Activated CD8-positive, alpha-beta T cell treated with anti-CD3 and anti-CD28 coated beads for 36 hours (primary cell): Measurements from ENCODE around the gene AP4S1. TPM values are rescaled to one million over a fixed set of nuclear protein-coding genes. Genes with fewer than 3 reads are reported as not detected.

Experiments
- ATAC-seq: fragments of 200-7000 bp; cut with Tn5 transposase; one replicate; pipeline ENCODE4 v1.10.0; 2021; ENCODE audit warnings: mild to moderate bottlenecking, moderate library complexity
- CTCF ChIA-PET: fragments of 350-600 bp; sonication (Branson Sonifier 250); formaldehyde crosslinking; loops from one replicate; lab custom pipeline; 2021; ENCODE audit warnings: antibody characterized with exemption; lab: Charles Lee
- POLR2A ChIA-PET: fragments of 350-600 bp; sonication (Branson Sonifier 250); formaldehyde crosslinking; loops from one replicate; lab custom pipeline; 2021; ENCODE audit warnings: antibody characterized with exemption; lab: Charles Lee
- DNase-seq: peaks from one replicate; pipeline ENCODE4 v3.0.0-alpha.2; 2020
- H3K27ac Mint-ChIP-seq: one replicate; pipeline ENCODE4 v1.8.0; 2021; ENCODE audit warnings: mild to moderate bottlenecking, mixed read lengths
- H3K27me3 Mint-ChIP-seq: one replicate; pipeline ENCODE4 v1.8.0; 2021; ENCODE audit warnings: mixed read lengths
- H3K36me3 Mint-ChIP-seq: one replicate; pipeline ENCODE4 v1.8.0; 2021; ENCODE audit warnings: low read depth, mixed read lengths
- H3K4me1 Mint-ChIP-seq: one replicate; pipeline ENCODE4 v1.8.0; 2021; ENCODE audit warnings: low read depth, mixed read lengths
- H3K4me3 Mint-ChIP-seq: one replicate; pipeline ENCODE4 v1.8.0; 2021; ENCODE audit warnings: mild to moderate bottlenecking, moderate library complexity, mixed read lengths
- H3K9me3 Mint-ChIP-seq: one replicate; pipeline ENCODE4 v1.8.0; 2021; ENCODE audit warnings: mixed read lengths
- CTCF ChIP-seq: fragments of 200-600 bp; IDR thresholded peaks from one replicate; pipeline ENCODE4 v1.8.0; 2022; ENCODE audit warnings: antibody characterized with exemption, mild to moderate bottlenecking
- intact Hi-C: fragments of 100-400 bp; cut with micrococcal nuclease; formaldehyde crosslinking; loops from one replicate; pipeline ENCODE4 v1.10.0; 2022
- total RNA-seq, 2 experiments: library from RNA; stranded (reverse); gene quantifications; one replicate each; pipeline ENCODE4 v1.2.3, GENCODE V29; 2021

Gene AP4S1
- total RNA-seq, 2 experiments from 2014 or later: 3.6 to 4.0 TPM

GRCh38 chr14:30996892-30997659, 28.4 kb upstream of the AP4S1 start:
- TF ChIP-seq CTCF: no peak
- Mint-ChIP-seq H3K36me3 (peaks cover 31% of the 10 kb centered on the region), H3K27me3 (no peaks in the 10 kb centered on the region), H3K9me3 (peaks cover 18% of the 10 kb centered on the region), H3K4me3 (no peak overlapping the region), H3K4me1 (peaks cover 40% of the 10 kb centered on the region), H3K27ac (no peak overlapping the region)
- ATAC-seq (no peak), DNase-seq (no peak)
- ChIA-PET POLR2A (interaction anchor here (1.9 kb wide), 1 partner anchor 29 kb away, joined by 5 read pairs; the partner anchor contains the start of genes AP4S1 and STRN3), CTCF (no interaction called here)
- intact Hi-C loops: no loop called here

- peaks cover 39% of the 10 kb centered on the region for H3K4me1 Mint-ChIP-seq
- POLR2A ChIA-PET: interaction anchor here (0.8 to 1.9 kb wide), 2 partner anchors 10 to 28 kb away, joined by 4 to 5 read pairs; partner anchors contain the start of genes AP4S1 and STRN3
- no peak for DNase-seq
- H3K27ac Mint-ChIP-seq: no peak overlapping the region
- no peak for ATAC-seq
- no peaks in the 10 kb centered on the region for H3K27me3 Mint-ChIP-seq
- CTCF ChIA-PET: no interaction called here
- peaks cover 36% of the 10 kb centered on the region for H3K36me3 Mint-ChIP-seq
- intact Hi-C loops: no loop called here
- peaks cover 18% of the 10 kb centered on the region for H3K9me3 Mint-ChIP-seq
- no peak for TF ChIP-seq CTCF
- H3K4me3 Mint-ChIP-seq: no peak overlapping the region
Measured at GRCh38 chr14:30998100-30998706, 27.2 kb upstream of the AP4S1 start.

GRCh38 chr14:30999038-30999773, 26.2 kb upstream of the AP4S1 start:
- Mint-ChIP-seq H3K4me3 (no peak overlapping the region), H3K9me3 (peaks cover 18% of the 10 kb centered on the region), H3K27ac (no peak overlapping the region), H3K27me3 (no peaks in the 10 kb centered on the region), H3K4me1 (peaks cover 37% of the 10 kb centered on the region), H3K36me3 (peaks cover 38% of the 10 kb centered on the region)
- no peak for TF ChIP-seq CTCF
- no peak for ATAC-seq
- ChIA-PET POLR2A (interaction anchor here (1.9 kb wide), 1 partner anchor 27 kb away, joined by 5 read pairs; the partner anchor contains the start of genes AP4S1 and STRN3), CTCF (no interaction called here)
- intact Hi-C loops: no loop called here
- DNase-seq: no peak

GRCh38 chr14:31000629-31001338, 24.7 kb upstream of the AP4S1 start:
- intact Hi-C loops: no loop called here
- CTCF ChIA-PET: interaction anchor here (1.7 kb wide), 1 partner anchor 82 kb away, joined by 5 read pairs; no protein-coding TSS in a partner anchor

More at GRCh38 chr14:31000629-31001338, 24.7 kb upstream of the AP4S1 start:
- Mint-ChIP-seq H3K4me3 (no peak overlapping the region), H3K27me3 (no peaks in the 10 kb centered on the region), H3K27ac (no peak overlapping the region), H3K36me3 (peaks cover 44% of the 10 kb centered on the region), H3K4me1 (peaks cover 25% of the 10 kb centered on the region), H3K9me3 (peaks cover 18% of the 10 kb centered on the region)
- no peak for TF ChIP-seq CTCF
- POLR2A ChIA-PET: no interaction called here
- ATAC-seq (no peak), DNase-seq (no peak)
